ENCODE data around the gene DPEP1. TPM values are rescaled to one million over a fixed set of nuclear protein-coding genes. Genes with fewer than 3 reads are reported as not detected.
"Not testable (repeated sequence)": the region's sequence is repeated elsewhere in the genome, so short reads cannot be mapped to it uniquely, and the experiment has no call there.

The DPEP1 gene
- total and polyA plus RNA-seq, 8 donors, result 0.31 to 10.4 (median 6.9) TPM

- ATAC-seq, result no peak
- Histone ChIP-seq H3K9me3 (no peaks in the 10 kb centered on the region), H3K4me3 (no peak overlapping the region), H3K27me3 (peaks cover 0 to 22% of the 10 kb centered on the region in 2 donors), H3K36me3 (no peaks in the 10 kb centered on the region), H3K4me1 (no peaks in the 10 kb centered on the region), H3K27ac (no peak overlapping the region)
- intact Hi-C loops (cut with DNase I), result no loop called here
- DNase-seq, result no peak
- TF ChIP-seq, protein P1, sequence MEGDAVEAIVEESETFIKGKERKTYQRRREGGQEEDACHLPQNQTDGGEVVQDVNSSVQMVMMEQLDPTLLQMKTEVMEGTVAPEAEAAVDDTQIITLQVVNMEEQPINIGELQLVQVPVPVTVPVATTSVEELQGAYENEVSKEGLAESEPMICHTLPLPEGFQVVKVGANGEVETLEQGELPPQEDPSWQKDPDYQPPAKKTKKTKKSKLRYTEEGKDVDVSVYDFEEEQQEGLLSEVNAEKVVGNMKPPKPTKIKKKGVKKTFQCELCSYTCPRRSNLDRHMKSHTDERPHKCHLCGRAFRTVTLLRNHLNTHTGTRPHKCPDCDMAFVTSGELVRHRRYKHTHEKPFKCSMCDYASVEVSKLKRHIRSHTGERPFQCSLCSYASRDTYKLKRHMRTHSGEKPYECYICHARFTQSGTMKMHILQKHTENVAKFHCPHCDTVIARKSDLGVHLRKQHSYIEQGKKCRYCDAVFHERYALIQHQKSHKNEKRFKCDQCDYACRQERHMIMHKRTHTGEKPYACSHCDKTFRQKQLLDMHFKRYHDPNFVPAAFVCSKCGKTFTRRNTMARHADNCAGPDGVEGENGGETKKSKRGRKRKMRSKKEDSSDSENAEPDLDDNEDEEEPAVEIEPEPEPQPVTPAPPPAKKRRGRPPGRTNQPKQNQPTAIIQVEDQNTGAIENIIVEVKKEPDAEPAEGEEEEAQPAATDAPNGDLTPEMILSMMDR (IDR thresholded peaks at IDR 0.05), result no peak
Measured at GRCh38 chr16:89629827-89630610, 16.6 kb downstream of the DPEP1 start.

GRCh38 chr16:89633064-89633631, 19.7 kb downstream of the DPEP1 start:
- Histone ChIP-seq H3K27ac (no peak overlapping the region), H3K9me3 (no peaks in the 10 kb centered on the region), H3K36me3 (no peaks in the 10 kb centered on the region), H3K27me3 (peaks cover 0 to 22% of the 10 kb centered on the region in 2 donors), H3K4me1 (no peaks in the 10 kb centered on the region), H3K4me3 (no peak overlapping the region)
- no peak for ATAC-seq
- no peak for DNase-seq
- TF ChIP-seq, protein P1 (IDR thresholded peaks at IDR 0.05), result no peak
- intact Hi-C loops (cut with DNase I), result no loop called here

GRCh38 chr16:89634463-89635385, 21.3 kb downstream of the DPEP1 start:
- H3K9me3 ChIP-seq; H3K27ac ChIP-seq; H3K4me1 ChIP-seq; intact Hi-C loops (cut with DNase I); H3K36me3 ChIP-seq; H3K4me3 ChIP-seq; ATAC-seq; DNase-seq: not testable (repeated sequence)
- H3K27me3 ChIP-seq, result peaks cover 0 to 22% of the 10 kb centered on the region in 2 donors

DNA sequence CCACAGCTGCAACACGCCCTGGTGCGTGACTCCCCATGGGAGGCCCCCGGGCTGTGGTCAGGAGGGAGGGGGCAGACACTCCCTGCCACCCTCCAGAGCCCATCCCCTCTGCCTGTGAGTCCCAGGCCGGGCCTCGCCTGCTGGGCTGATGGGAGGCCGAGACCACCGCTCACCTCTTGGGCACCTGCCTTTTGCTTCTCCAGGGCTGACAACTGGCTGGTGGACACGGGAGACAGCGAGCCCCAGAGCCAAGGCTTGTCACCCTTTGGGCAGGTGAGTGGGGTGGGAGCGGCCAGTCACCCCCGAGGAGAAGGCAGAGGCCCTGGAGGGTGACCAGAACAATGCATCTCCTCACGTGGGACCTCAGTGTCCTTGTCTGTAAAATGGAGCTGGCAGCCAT, 23.2 kb downstream of the DPEP1 start:
- Histone ChIP-seq H3K9me3 (no peaks in the 10 kb centered on the region), H3K4me1 (peaks cover 4 to 9% of the 10 kb centered on the region in 2 donors), H3K4me3 (no peak overlapping the region), H3K27me3 (peaks cover 0 to 21% of the 10 kb centered on the region in 2 donors), H3K27ac (no peak overlapping the region), H3K36me3 (no peaks in the 10 kb centered on the region)
- intact Hi-C loops (cut with DNase I), result no loop called here
- TF ChIP-seq, protein P1 (IDR thresholded peaks at IDR 0.05), result no peak
- ATAC-seq (no peak), DNase-seq (peak in 1 of 4 donors; percentile 70)

- TF ChIP-seq, protein P1 (IDR thresholded peaks at IDR 0.05), result no peak
- intact Hi-C loops (cut with DNase I), result no loop called here
- ATAC-seq, result no peak
Measured at GRCh38 chr16:89637379-89637778, 23.9 kb downstream of the DPEP1 start.

More at GRCh38 chr16:89637379-89637778, 23.9 kb downstream of the DPEP1 start:
- no peaks in the 10 kb centered on the region for H3K36me3 ChIP-seq
- no peak overlapping the region for H3K4me3 ChIP-seq
- no peak for DNase-seq
- H3K27me3 ChIP-seq, result peaks cover 0 to 14% of the 10 kb centered on the region in 2 donors
- H3K27ac ChIP-seq, result no peak overlapping the region
- peaks cover 4 to 10% of the 10 kb centered on the region in 2 donors for H3K4me1 ChIP-seq
- H3K9me3 ChIP-seq, result no peaks in the 10 kb centered on the region
